ENCODE data around the gene MCF2L2.

Gene MCF2L2

GRCh38 chr3:183331498-183331897 is 96.9 kb downstream of the MCF2L2 start:
- H3K36me3 ChIP-seq (ENCODE audit: control insufficient read depth in 2 of 2, insufficient read depth in 1 of 2, low read length in 2 of 2) = no peaks in the 10 kb centered on the region
- H3K4me1 ChIP-seq (ENCODE audit: control insufficient read depth, insufficient read depth, low read length) = no peaks in the 10 kb centered on the region
- H3K9me3 ChIP-seq (ENCODE audit: control insufficient read depth, insufficient read depth, low read depth, low read length) = no peaks in the 10 kb centered on the region
- ChIA-PET POLR2A (no interaction called here), CTCF (interaction anchor here (0.6 kb wide), 2 partner anchors 147 to 1691 kb away, joined by 3 read pairs; no protein-coding TSS in a partner anchor)
- H3K27ac ChIP-seq (ENCODE audit: extremely low read depth, low read depth, low read length) = no peak overlapping the region
- 0 out of 2 replicates have a peak, but pooled peaks have one; percentile 43 for TF ChIP-seq ZSCAN30 (tag by site-specific recombination; IDR thresholded peaks at IDR 0.05)
- TF ChIP-seq ZNF76 (tag by site-specific recombination; IDR thresholded peaks at IDR 0.05; ENCODE audit: borderline replicate concordance, low read depth) = no peak
- peak; percentile 51; the same call in 1 of the 2 replicates for TF ChIP-seq ZBTB6 (tag by site-specific recombination; IDR thresholded peaks at IDR 0.05)
- no peak for TF ChIP-seq ZBTB20 (tag by site-specific recombination; IDR thresholded peaks at IDR 0.05)
- TF ChIP-seq ZSCAN4 (tag by site-specific recombination; IDR thresholded peaks at IDR 0.05) = no peak
- no peak overlapping the region for H3K4me3 ChIP-seq (ENCODE audit: low read depth, low read length)

GRCh38 chr3:183330881-183331280 is 97.5 kb downstream of the MCF2L2 start:
- Histone ChIP-seq H3K27ac (ENCODE audit: extremely low read depth, low read depth, low read length) (no peak overlapping the region), H3K36me3 (ENCODE audit: control insufficient read depth in 2 of 2, insufficient read depth in 1 of 2, low read length in 2 of 2) (no peaks in the 10 kb centered on the region), H3K4me1 (ENCODE audit: control insufficient read depth, insufficient read depth, low read length) (no peaks in the 10 kb centered on the region), H3K4me3 (ENCODE audit: low read depth, low read length) (no peak overlapping the region), H3K9me3 (ENCODE audit: control insufficient read depth, insufficient read depth, low read depth, low read length) (no peaks in the 10 kb centered on the region)
- POLR2A ChIA-PET = no interaction called here
- TF ChIP-seq ZNF664 (tag by site-specific recombination; IDR thresholded peaks at IDR 0.05) (no peak), HIC1 (tag by site-specific recombination; IDR thresholded peaks at IDR 0.05) (no peak), ZNF175 (tag by site-specific recombination; IDR thresholded peaks at IDR 0.05) (no peak), BCL11B (tag by site-specific recombination; IDR thresholded peaks at IDR 0.05; ENCODE audit: low read depth) (no peak), ZNF580 (tag by site-specific recombination; IDR thresholded peaks at IDR 0.05) (no peak), ZNF18 (tag by site-specific recombination; IDR thresholded peaks at IDR 0.05) (no peak), ZNF677 (tag by site-specific recombination; IDR thresholded peaks at IDR 0.05) (no peak), MEIS1 (CRISPR knock-in tag; IDR thresholded peaks at IDR 0.05; ENCODE audit: borderline replicate concordance) (no peak)
- CTCF ChIA-PET = no interaction called here

GRCh38 chr3:183329543-183329942 is 98.9 kb downstream of the MCF2L2 start:
- ChIA-PET POLR2A (no interaction called here), CTCF (no interaction called here)
- Histone ChIP-seq H3K4me1 (ENCODE audit: control insufficient read depth, insufficient read depth, low read length) (no peaks in the 10 kb centered on the region), H3K36me3 (ENCODE audit: control insufficient read depth in 2 of 2, insufficient read depth in 1 of 2, low read length in 2 of 2) (no peaks in the 10 kb centered on the region), H3K4me3 (ENCODE audit: low read depth, low read length) (no peak overlapping the region), H3K27ac (ENCODE audit: extremely low read depth, low read depth, low read length) (no peak overlapping the region), H3K9me3 (ENCODE audit: control insufficient read depth, insufficient read depth, low read depth, low read length) (no peaks in the 10 kb centered on the region)
- TF ChIP-seq ZNF18 (tag by site-specific recombination; IDR thresholded peaks at IDR 0.05) (no peak), ZNF785 (tag by site-specific recombination; IDR thresholded peaks at IDR 0.05) (no peak), GLIS2 (tag by site-specific recombination; IDR thresholded peaks at IDR 0.05) (no peak), ZNF10 (tag by site-specific recombination; IDR thresholded peaks at IDR 0.05) (no peak), ZSCAN30 (tag by site-specific recombination; IDR thresholded peaks at IDR 0.05) (no peak), ZNF394 (tag by site-specific recombination; IDR thresholded peaks at IDR 0.05; ENCODE audit: borderline replicate concordance) (no peak), ZNF555 (tag by site-specific recombination; conservative IDR thresholded peaks at IDR 0.05) (no peak), ZNF624 (tag by site-specific recombination; IDR thresholded peaks at IDR 0.05) (no peak), ZNF26 (tag by site-specific recombination; IDR thresholded peaks at IDR 0.05) (no peak), ZNF610 (tag by site-specific recombination; IDR thresholded peaks at IDR 0.05; ENCODE audit: borderline replicate concordance) (no peak), ZNF121 (tag by site-specific recombination; IDR thresholded peaks at IDR 0.05) (no peak)
